Measurements from ENCODE around the gene TMEM125.

Gene TMEM125

GRCh38 chr1:43269627-43270375 is at the start of gene TMEM125:
TSS of gene TMEM125 (plus strand) at chr1:43269983. CDS start at chr1:43272723, 2,740 bp downstream.
- Mint-ChIP-seq H3K4me3 (peak within 1 kb of the TSS; percentile 31), H3K9me3 (peaks cover 3% of the 10 kb centered on the region), H3K27me3 (peaks cover 37% of the 10 kb centered on the region), H3K36me3 (ENCODE audit: low read depth) (no peaks in the 10 kb centered on the region), H3K27ac (no peak within 1 kb of the TSS), H3K4me1 (ENCODE audit: low read depth) (peaks cover 23% of the 10 kb centered on the region)
- no peak for DNase-seq

GRCh38 chr1:43220905-43221778 is 48.6 kb upstream of the TMEM125 start:
- no peak overlapping the region for H3K4me3 Mint-ChIP-seq
- DNase-seq, result no peak
- H3K4me1 Mint-ChIP-seq (ENCODE audit: low read depth), result peaks cover 2% of the 10 kb centered on the region
- H3K9me3 Mint-ChIP-seq, result no peaks in the 10 kb centered on the region
- no peaks in the 10 kb centered on the region for H3K36me3 Mint-ChIP-seq (ENCODE audit: low read depth)
- H3K27ac Mint-ChIP-seq, result no peak overlapping the region
- H3K27me3 Mint-ChIP-seq, result peaks cover 5% of the 10 kb centered on the region

GRCh38 chr1:43221797-43222196 is 48.0 kb upstream of the TMEM125 start:
- H3K4me3 Mint-ChIP-seq, result no peak overlapping the region
- H3K27me3 Mint-ChIP-seq, result peaks cover 4% of the 10 kb centered on the region
- H3K4me1 Mint-ChIP-seq (ENCODE audit: low read depth), result peaks cover 2% of the 10 kb centered on the region
- H3K36me3 Mint-ChIP-seq (ENCODE audit: low read depth), result no peaks in the 10 kb centered on the region
- H3K27ac Mint-ChIP-seq, result no peak overlapping the region
- DNase-seq, result no peak
- no peaks in the 10 kb centered on the region for H3K9me3 Mint-ChIP-seq

- H3K4me1 Mint-ChIP-seq (ENCODE audit: low read depth), result peaks cover 2% of the 10 kb centered on the region
- no peaks in the 10 kb centered on the region for H3K9me3 Mint-ChIP-seq
- H3K4me3 Mint-ChIP-seq, result no peak overlapping the region
- DNase-seq, result no peak
- no peaks in the 10 kb centered on the region for H3K27me3 Mint-ChIP-seq
- no peak overlapping the region for H3K27ac Mint-ChIP-seq
- no peaks in the 10 kb centered on the region for H3K36me3 Mint-ChIP-seq (ENCODE audit: low read depth)
Measured at GRCh38 chr1:43222879-43223278, 46.9 kb upstream of the TMEM125 start.

- H3K9me3 Mint-ChIP-seq, result no peaks in the 10 kb centered on the region
- H3K4me1 Mint-ChIP-seq (ENCODE audit: low read depth), result peaks cover 2% of the 10 kb centered on the region
- H3K4me3 Mint-ChIP-seq, result no peak overlapping the region
- no peaks in the 10 kb centered on the region for H3K36me3 Mint-ChIP-seq (ENCODE audit: low read depth)
- DNase-seq, result no peak
- no peak overlapping the region for H3K27ac Mint-ChIP-seq
- H3K27me3 Mint-ChIP-seq, result no peaks in the 10 kb centered on the region
Measured at GRCh38 chr1:43225168-43225567, 44.6 kb upstream of the TMEM125 start.

GRCh38 chr1:43227143-43227764 is 42.5 kb upstream of the TMEM125 start:
- H3K27ac Mint-ChIP-seq, result no peak overlapping the region

GRCh38 chr1:43229826-43230780 is 39.7 kb upstream of the TMEM125 start:
- no peaks in the 10 kb centered on the region for H3K9me3 Mint-ChIP-seq
- H3K27ac Mint-ChIP-seq, result no peak overlapping the region
- H3K36me3 Mint-ChIP-seq (ENCODE audit: low read depth), result no peaks in the 10 kb centered on the region
- H3K27me3 Mint-ChIP-seq, result no peaks in the 10 kb centered on the region
- H3K4me3 Mint-ChIP-seq, result no peak overlapping the region
- no peaks in the 10 kb centered on the region for H3K4me1 Mint-ChIP-seq (ENCODE audit: low read depth)
- no peak for DNase-seq

More at GRCh38 chr1:43227143-43227764, 42.5 kb upstream of the TMEM125 start:
- Mint-ChIP-seq H3K36me3 (ENCODE audit: low read depth) (no peaks in the 10 kb centered on the region), H3K27me3 (no peaks in the 10 kb centered on the region), H3K4me3 (no peak overlapping the region), H3K4me1 (ENCODE audit: low read depth) (no peaks in the 10 kb centered on the region), H3K9me3 (no peaks in the 10 kb centered on the region)
- peak; percentile 90 for DNase-seq

GRCh38 chr1:43232074-43232473 is 37.7 kb upstream of the TMEM125 start:
- no peak overlapping the region for H3K4me3 Mint-ChIP-seq
- no peaks in the 10 kb centered on the region for H3K9me3 Mint-ChIP-seq
- H3K4me1 Mint-ChIP-seq (ENCODE audit: low read depth), result no peaks in the 10 kb centered on the region
- H3K27ac Mint-ChIP-seq, result no peak overlapping the region
- no peak for DNase-seq
- no peaks in the 10 kb centered on the region for H3K36me3 Mint-ChIP-seq (ENCODE audit: low read depth)
- H3K27me3 Mint-ChIP-seq, result no peaks in the 10 kb centered on the region

GRCh38 chr1:43232482-43232881 is 37.3 kb upstream of the TMEM125 start:
- no peak for DNase-seq
- no peaks in the 10 kb centered on the region for H3K36me3 Mint-ChIP-seq (ENCODE audit: low read depth)
- no peak overlapping the region for H3K4me3 Mint-ChIP-seq
- no peaks in the 10 kb centered on the region for H3K4me1 Mint-ChIP-seq (ENCODE audit: low read depth)
- H3K27ac Mint-ChIP-seq, result no peak overlapping the region
- no peaks in the 10 kb centered on the region for H3K27me3 Mint-ChIP-seq
- no peaks in the 10 kb centered on the region for H3K9me3 Mint-ChIP-seq

GRCh38 chr1:43233631-43234030 is 36.2 kb upstream of the TMEM125 start:
- no peaks in the 10 kb centered on the region for H3K36me3 Mint-ChIP-seq (ENCODE audit: low read depth)
- no peak overlapping the region for H3K27ac Mint-ChIP-seq
- no peaks in the 10 kb centered on the region for H3K27me3 Mint-ChIP-seq
- H3K9me3 Mint-ChIP-seq, result no peaks in the 10 kb centered on the region
- H3K4me1 Mint-ChIP-seq (ENCODE audit: low read depth), result no peaks in the 10 kb centered on the region
- DNase-seq, result no peak
- H3K4me3 Mint-ChIP-seq, result no peak overlapping the region

GRCh38 chr1:43234267-43234666 is 35.5 kb upstream of the TMEM125 start:
- Mint-ChIP-seq H3K27ac (no peak overlapping the region), H3K9me3 (no peaks in the 10 kb centered on the region), H3K4me3 (no peak overlapping the region), H3K27me3 (no peaks in the 10 kb centered on the region), H3K4me1 (ENCODE audit: low read depth) (no peaks in the 10 kb centered on the region), H3K36me3 (ENCODE audit: low read depth) (no peaks in the 10 kb centered on the region)
- DNase-seq, result no peak

- no peaks in the 10 kb centered on the region for H3K4me1 Mint-ChIP-seq (ENCODE audit: low read depth)
- H3K27me3 Mint-ChIP-seq, result no peaks in the 10 kb centered on the region
- DNase-seq, result no peak
- H3K27ac Mint-ChIP-seq, result no peak overlapping the region
- no peaks in the 10 kb centered on the region for H3K36me3 Mint-ChIP-seq (ENCODE audit: low read depth)
- no peak overlapping the region for H3K4me3 Mint-ChIP-seq
- H3K9me3 Mint-ChIP-seq, result no peaks in the 10 kb centered on the region
Measured at GRCh38 chr1:43235040-43235439, 34.7 kb upstream of the TMEM125 start.

GRCh38 chr1:43235451-43236121 is 34.2 kb upstream of the TMEM125 start:
- Mint-ChIP-seq H3K4me1 (ENCODE audit: low read depth) (no peaks in the 10 kb centered on the region), H3K4me3 (no peak overlapping the region), H3K27me3 (no peaks in the 10 kb centered on the region), H3K9me3 (no peaks in the 10 kb centered on the region), H3K36me3 (ENCODE audit: low read depth) (no peaks in the 10 kb centered on the region), H3K27ac (no peak overlapping the region)
- DNase-seq, result no peak

All from activated T-cell treated with anti-CD3 and anti-CD28 coated beads, Interleukin-2, amount 50 U/mL, for 24 hours (primary cell).